ENCODE data around the gene DIO3.
"Not testable (repeated sequence)": the region's sequence is repeated elsewhere in the genome, so short reads cannot be mapped to it uniquely, and the experiment has no call there.

The DIO3 gene

GRCh38 chr14:101543814-101544213, 17.5 kb upstream of the DIO3 start:
- no peak for DNase-seq

- DNase-seq = no peak
These were observed 16.7 kb upstream of the DIO3 start for GRCh38 chr14:101544550-101544949.

GRCh38 chr14:101546706-101547105, 14.6 kb upstream of the DIO3 start:
- no peak for DNase-seq

GRCh38 chr14:101547107-101547738, 14.1 kb upstream of the DIO3 start:
- no peak for DNase-seq

GRCh38 chr14:101547961-101548669, 13.2 kb upstream of the DIO3 start:
- DNase-seq = no peak

GRCh38 chr14:101548710-101549109, 12.6 kb upstream of the DIO3 start:
- no peak for DNase-seq

- no peak for DNase-seq
These were observed 12.1 kb upstream of the DIO3 start for GRCh38 chr14:101549154-101549553.

- DNase-seq = not testable (repeated sequence)
These were observed 10.9 kb upstream of the DIO3 start for GRCh38 chr14:101550202-101550912.

GRCh38 chr14:101551729-101552595, 9.3 kb upstream of the DIO3 start:
- no peak for DNase-seq

GRCh38 chr14:101552786-101553231, 8.5 kb upstream of the DIO3 start:
- DNase-seq = no peak

GRCh38 chr14:101553393-101553792, 7.9 kb upstream of the DIO3 start:
- no peak for DNase-seq

GRCh38 chr14:101553931-101554330, 7.4 kb upstream of the DIO3 start:
- DNase-seq = no peak

- no peak for DNase-seq
These were observed 6.2 kb upstream of the DIO3 start for GRCh38 chr14:101554991-101555668.

- DNase-seq = not testable (repeated sequence)
These were observed 5.6 kb upstream of the DIO3 start for GRCh38 chr14:101555669-101556043.

GRCh38 chr14:101556131-101556530, 5.2 kb upstream of the DIO3 start:
- DNase-seq = no peak

GRCh38 chr14:101556566-101557320, 4.6 kb upstream of the DIO3 start:
- no peak for DNase-seq

GRCh38 chr14:101557321-101557695, 4.0 kb upstream of the DIO3 start:
- no peak for DNase-seq

GRCh38 chr14:101557811-101558738, 3.2 kb upstream of the DIO3 start:
- DNase-seq = no peak

- no peak for DNase-seq
These were observed 2.5 kb upstream of the DIO3 start for GRCh38 chr14:101558739-101559240.

- no peak for DNase-seq
These were observed 2.1 kb upstream of the DIO3 start for GRCh38 chr14:101559250-101559623.
